ENCODE results near the gene PRODH2. TPM values are rescaled to one million over a fixed set of nuclear protein-coding genes. Genes with fewer than 3 reads are reported as not detected.

Gene PRODH2
- total RNA-seq, 1 experiment from 2014 or later: not detected

- Histone ChIP-seq H3K4me2 (no peak overlapping the region), H3K27me3 (ENCODE audit: insufficient read depth, low read depth) (no peaks in the 10 kb centered on the region), H3K9me2 (ENCODE audit: insufficient read depth) (no peaks in the 10 kb centered on the region), H3K36me3 (ENCODE audit: low read depth) (no peaks in the 10 kb centered on the region), H3K4me1 (replicated peaks; ENCODE audit: insufficient read depth) (peaks cover 25% of the 10 kb centered on the region), H2AFZ (no peak overlapping the region), H4K20me1 (ENCODE audit: insufficient read depth) (peaks cover 4% of the 10 kb centered on the region; the same call in 1 of the 2 replicates), H3K4me3 (no peak overlapping the region), H3K9me3 (ENCODE audit: insufficient read depth, low read depth) (no peaks in the 10 kb centered on the region), H3K79me2 (ENCODE audit: low read depth) (peaks cover 14% of the 10 kb centered on the region), H3F3A (ENCODE audit: insufficient read depth, low read depth) (peaks cover 13% of the 10 kb centered on the region; the same call in 1 of the 2 replicates), H3K27ac (no peak overlapping the region)
- TF ChIP-seq EZH2 (IDR thresholded peaks at IDR 0.05; ENCODE audit: low read depth) (no peak), CTCF (conservative IDR thresholded peaks at IDR 0.05) (no peak)
- ChIA-PET POLR2A (ENCODE audit: unreplicated experiment) (no interaction called here), CTCF (no interaction called here)
- no TSS peak for BruUV-seq (replicated peaks)
- intact Hi-C loops (cut with micrococcal nuclease; ENCODE audit: unreplicated experiment): no loop called here
- no peak for DNase-seq
These were observed 58.1 kb downstream of the PRODH2 start for GRCh38 chr19:35754370-35755130.

- CTCF ChIA-PET: no interaction called here
These were observed 58.8 kb downstream of the PRODH2 start for GRCh38 chr19:35753634-35754369.

More at GRCh38 chr19:35753634-35754369, 58.8 kb downstream of the PRODH2 start:
- no peaks in the 10 kb centered on the region for H3K27me3 ChIP-seq (ENCODE audit: insufficient read depth, low read depth)
- H3F3A ChIP-seq (ENCODE audit: insufficient read depth, low read depth): peaks cover 13% of the 10 kb centered on the region; the same call in 1 of the 2 replicates
- DNase-seq: no peak
- POLR2A ChIA-PET (ENCODE audit: unreplicated experiment): no interaction called here
- H3K79me2 ChIP-seq (ENCODE audit: low read depth): peaks cover 13% of the 10 kb centered on the region
- H3K4me2 ChIP-seq: no peak overlapping the region
- peaks cover 25% of the 10 kb centered on the region for H3K4me1 ChIP-seq (replicated peaks; ENCODE audit: insufficient read depth)
- H3K27ac ChIP-seq: no peak overlapping the region
- no peaks in the 10 kb centered on the region for H3K36me3 ChIP-seq (ENCODE audit: low read depth)
- no peak overlapping the region for H3K4me3 ChIP-seq
- TF ChIP-seq EZH2 (IDR thresholded peaks at IDR 0.05; ENCODE audit: low read depth) (no peak), CTCF (conservative IDR thresholded peaks at IDR 0.05) (no peak)
- intact Hi-C loops (cut with micrococcal nuclease; ENCODE audit: unreplicated experiment): no loop called here
- no peaks in the 10 kb centered on the region for H3K9me3 ChIP-seq (ENCODE audit: insufficient read depth, low read depth)
- H4K20me1 ChIP-seq (ENCODE audit: insufficient read depth): peaks cover 2% of the 10 kb centered on the region; the same call in 1 of the 2 replicates
- no peaks in the 10 kb centered on the region for H3K9me2 ChIP-seq (ENCODE audit: insufficient read depth)
- H2AFZ ChIP-seq: no peak overlapping the region
- BruUV-seq (replicated peaks): no TSS peak
